Adrenal gland (tissue), 12 donors: ENCODE measurements around the gene ADARB2. TPM values are rescaled to one million over a fixed set of nuclear protein-coding genes. Genes with fewer than 3 reads are reported as not detected.

Experiments
- DNase-seq, 7 donors: peaks; one replicate each; pipeline ENCODE4 v3.0.0-alpha.2; 2019 to 2020
- H3K27ac ChIP-seq, 5 donors: fragments of 200-600 bp; sonication (generic) in 4 of 5; 1 replicate in 3 of 5; 2 replicates in 2 of 5; pipeline versions ENCODE4 v1.5.1 to v1.8.0; 2016 to 2020; ENCODE audit warnings: mild to moderate bottlenecking in 1 of 5
- H3K27me3 ChIP-seq: fragments of 200-600 bp; 2 replicates; pipeline ENCODE4 v1.8.0; 2021
- H3K36me3 ChIP-seq, 2 donors: fragments of 200-600 bp; replicated peaks in 1 of 2; 1 replicate in 1 of 2; 2 replicates in 1 of 2; pipeline versions ENCODE4 v1.5.1 to v1.8.0; 2018 to 2022
- H3K4me1 ChIP-seq, 2 donors: fragments of 200-600 bp; replicated peaks in 1 of 2; 1 replicate in 1 of 2; 2 replicates in 1 of 2; pipeline versions ENCODE4 v1.5.1 to v1.8.0; 2018 to 2021
- H3K4me3 ChIP-seq, 4 donors: fragments of 200-600 bp; sonication (generic) in 3 of 4; one replicate each; pipeline ENCODE4 v1.5.1; 2016 to 2018
- H3K9me3 ChIP-seq, 3 donors: fragments of 200-600 bp; sonication (generic) in 1 of 3; replicated peaks in 1 of 3; 1 replicate in 2 of 3; 2 replicates in 1 of 3; pipeline versions ENCODE4 v1.5.1 to v1.8.0; 2016 to 2021
- POLR2A ChIP-seq, 2 donors: fragments of 450-650 bp; IDR thresholded peaks; one replicate each; pipeline ENCODE4 v1.6.1; 2017; ENCODE audit warnings: antibody characterized with exemption in 2 of 2, mild to moderate bottlenecking in 2 of 2, moderate library complexity in 1 of 2
- WGBS, 4 donors: extraction: QIAGEN DNeasy Blood & Tissue Kit in 2 of 4; methylation state at CpG; one replicate each; pipeline versions ENCODE4 v1.1.5 to v1.1.7; 2013 to 2017; 5-methylcytosine and 5-hydroxymethylcytosine counted together
- intact Hi-C, 2 donors: fragments of 100-400 bp; cut with DNase I; formaldehyde crosslinking; loops; one replicate each; pipeline versions ENCODE4 v1.14.1 to v1.15.0; 2022 to 2023
- polyA plus RNA-seq, 3 donors: library from polyadenylated mRNA; stranded (reverse); fragments of 200-250 nt in 2 of 3; fragments of 350-450 nt in 1 of 3; fragmentation: Illumina TruSeq in 1 of 3; extraction: RNeasy Lipid Tissue Mini Kit (QIAGEN cat#74804) in 1 of 3; gene quantifications; one replicate each; pipeline ENCODE4 v1.2.3, GENCODE V29; 2013 to 2014
- total RNA-seq, 9 donors: library from RNA; depleted of rRNA in 4 of 9; stranded (reverse); fragments of >200 nt in 4 of 9; fragments of 120-200 nt in 1 of 9; fragmentation: NEBNext Ultra II Directional in 1 of 9; extraction: Animal tissue kit (Norgen Biotek cat#: 25700) in 1 of 9; gene quantifications; one replicate each; pipeline versions ENCODE4 v1.1.0 to v1.2.4, GENCODE V29; 2013 to 2023
- TF ChIP-seq, protein P1 (sequence below), 6 experiments: fragments of 450-650 bp in 4 of 6; fragments of 200-600 bp in 2 of 6; sonication (generic) in 1 of 6; IDR thresholded peaks; 1 replicate in 5 of 6; 2 replicates in 1 of 6; pipeline versions ENCODE4 v1.5.1 to v1.8.0; 2016 to 2021; ENCODE audit warnings: antibody characterized with exemption in 6 of 6, mild to moderate bottlenecking in 2 of 6, moderate library complexity in 1 of 6
- donor health status: healthy with polysubstance abuse.
- donor health status: Bipolar disorder and iron deficiency.
- donor health status: DM: yes; HTN: yes; CAD: no.
- donor health status: DM: no; HTN: no; CAD: no.
- donor health status: DM: no; HTN: no; CAD: no.
- donor health status: DM: yes; HTN: yes; CAD: no.

ADARB2 gene
- total and polyA plus RNA-seq, 12 donors = 0.14 to 3.1 (median 0.91) TPM

DNA sequence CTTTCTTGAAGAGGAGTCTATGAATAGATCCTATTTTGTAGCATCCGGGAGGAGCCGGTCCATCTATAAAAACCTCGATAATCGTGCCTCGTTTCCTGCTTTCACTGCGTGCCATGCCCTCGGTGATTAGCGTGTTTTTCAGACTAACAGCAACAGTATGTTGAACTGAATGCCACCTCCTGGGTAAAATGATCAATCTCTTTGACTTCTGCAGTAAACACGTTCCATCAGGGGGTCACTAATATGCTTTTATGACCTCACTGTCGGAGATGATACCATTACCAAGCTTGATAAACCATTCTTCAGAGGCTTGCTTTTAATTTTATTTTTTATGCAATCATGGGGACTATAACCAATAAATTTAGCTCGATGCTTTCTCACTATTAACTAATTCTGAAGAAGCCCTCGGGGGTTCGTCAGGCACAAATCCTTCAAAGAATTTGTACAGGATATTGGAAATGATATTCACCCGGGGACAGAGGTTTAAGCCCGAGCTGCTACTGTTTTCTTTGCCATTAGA is 228.3 kb downstream of the ADARB2 start:
- H3K27me3 ChIP-seq = peaks cover 4% of the 10 kb centered on the region
- H3K36me3 ChIP-seq = no peaks in the 10 kb centered on the region
- no peaks in the 10 kb centered on the region for H3K9me3 ChIP-seq
- DNase-seq = no peak
- H3K4me1 ChIP-seq = no peaks in the 10 kb centered on the region
- no peak for TF ChIP-seq POLR2A (IDR thresholded peaks at IDR 0.05)
- TF ChIP-seq, protein P1, sequence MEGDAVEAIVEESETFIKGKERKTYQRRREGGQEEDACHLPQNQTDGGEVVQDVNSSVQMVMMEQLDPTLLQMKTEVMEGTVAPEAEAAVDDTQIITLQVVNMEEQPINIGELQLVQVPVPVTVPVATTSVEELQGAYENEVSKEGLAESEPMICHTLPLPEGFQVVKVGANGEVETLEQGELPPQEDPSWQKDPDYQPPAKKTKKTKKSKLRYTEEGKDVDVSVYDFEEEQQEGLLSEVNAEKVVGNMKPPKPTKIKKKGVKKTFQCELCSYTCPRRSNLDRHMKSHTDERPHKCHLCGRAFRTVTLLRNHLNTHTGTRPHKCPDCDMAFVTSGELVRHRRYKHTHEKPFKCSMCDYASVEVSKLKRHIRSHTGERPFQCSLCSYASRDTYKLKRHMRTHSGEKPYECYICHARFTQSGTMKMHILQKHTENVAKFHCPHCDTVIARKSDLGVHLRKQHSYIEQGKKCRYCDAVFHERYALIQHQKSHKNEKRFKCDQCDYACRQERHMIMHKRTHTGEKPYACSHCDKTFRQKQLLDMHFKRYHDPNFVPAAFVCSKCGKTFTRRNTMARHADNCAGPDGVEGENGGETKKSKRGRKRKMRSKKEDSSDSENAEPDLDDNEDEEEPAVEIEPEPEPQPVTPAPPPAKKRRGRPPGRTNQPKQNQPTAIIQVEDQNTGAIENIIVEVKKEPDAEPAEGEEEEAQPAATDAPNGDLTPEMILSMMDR (IDR thresholded peaks at IDR 0.05) = no peak
- no peak overlapping the region for H3K4me3 ChIP-seq
- WGBS, 4 donors = 58 to 68% (median 63%) methylated on average over 15 of the region's 15 CpGs
- intact Hi-C loops = no loop called here
- H3K27ac ChIP-seq = no peak overlapping the region

DNA sequence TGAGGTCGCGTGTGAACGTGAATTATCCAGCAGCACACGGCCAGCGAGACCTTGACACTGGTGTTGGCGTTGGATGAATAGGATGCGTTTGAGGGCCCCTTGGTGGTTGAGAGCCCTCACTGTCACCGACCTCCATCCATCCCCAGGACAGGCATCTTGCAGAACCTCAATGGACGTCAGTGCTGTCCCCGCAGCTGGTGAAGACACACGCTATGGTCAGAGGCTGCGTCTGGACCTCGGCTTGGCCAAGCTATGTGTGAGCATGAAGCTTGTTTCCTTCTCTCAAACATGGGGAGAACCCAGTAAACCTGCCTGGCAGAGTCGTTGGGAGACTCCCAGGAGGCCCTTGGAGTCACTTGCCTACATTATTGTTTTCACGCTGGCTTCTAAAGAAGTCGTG is 229.2 kb downstream of the ADARB2 start:
- H3K4me3 ChIP-seq = no peak overlapping the region
- H3K4me1 ChIP-seq = no peaks in the 10 kb centered on the region
- H3K27ac ChIP-seq = no peak overlapping the region
- intact Hi-C loops = no loop called here
- H3K9me3 ChIP-seq = no peaks in the 10 kb centered on the region
- no peaks in the 10 kb centered on the region for H3K36me3 ChIP-seq
- no peak for DNase-seq
- H3K27me3 ChIP-seq = peaks cover 4% of the 10 kb centered on the region
- TF ChIP-seq POLR2A (IDR thresholded peaks at IDR 0.05) = no peak
- TF ChIP-seq, protein P1 (IDR thresholded peaks at IDR 0.05) = no peak
- WGBS, 4 donors = 78 to 81% (median 79%) methylated on average over 14 to 16 of the region's 16 CpGs

DNA sequence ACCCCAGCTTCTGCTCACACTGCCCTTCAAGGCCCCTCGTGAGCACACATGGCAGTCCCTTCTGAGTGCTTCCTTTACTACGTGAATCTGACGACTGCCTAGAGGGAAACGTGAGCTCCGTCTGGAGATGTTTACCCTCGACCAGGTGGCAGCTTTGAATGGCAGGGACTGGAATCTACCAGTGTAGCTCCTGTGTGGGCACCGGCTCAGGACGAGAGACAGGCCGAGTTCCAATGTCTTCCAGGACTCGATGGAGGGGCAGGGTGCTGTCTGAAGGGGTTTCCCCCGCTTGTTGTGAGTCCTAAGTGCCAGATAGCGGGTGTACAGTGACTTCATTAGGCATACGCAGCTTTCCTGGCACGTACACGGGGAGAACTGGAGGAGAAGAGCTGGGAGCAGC is 229.9 kb downstream of the ADARB2 start:
- no peak for DNase-seq
- Histone ChIP-seq H3K36me3 (no peaks in the 10 kb centered on the region), H3K9me3 (no peaks in the 10 kb centered on the region), H3K4me3 (no peak overlapping the region), H3K27ac (no peak overlapping the region), H3K27me3 (peaks cover 4% of the 10 kb centered on the region), H3K4me1 (no peaks in the 10 kb centered on the region)
- TF ChIP-seq POLR2A (IDR thresholded peaks at IDR 0.05) = no peak
- TF ChIP-seq, protein P1 (IDR thresholded peaks at IDR 0.05) = no peak
- intact Hi-C loops = no loop called here
- 73 to 86% (median 79%) methylated on average over 10 to 15 of the region's 15 CpGs for WGBS, 4 donors

DNA sequence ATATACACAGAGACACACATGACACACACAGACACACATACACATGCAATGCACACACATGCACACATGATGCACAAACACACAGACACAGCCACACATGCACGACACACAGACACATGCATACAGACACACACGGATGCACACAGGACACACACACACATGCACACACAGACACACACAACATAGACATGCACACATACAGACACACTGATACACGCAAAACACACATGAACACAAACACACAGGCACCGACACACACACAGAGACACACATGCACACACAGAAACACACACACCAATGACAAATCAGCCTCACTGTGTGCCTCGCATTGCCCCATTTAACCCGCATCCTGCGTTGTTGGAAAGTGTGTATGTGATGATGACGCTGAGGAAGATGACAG is 232.4 kb downstream of the ADARB2 start:
- TF ChIP-seq POLR2A (IDR thresholded peaks at IDR 0.05) = no peak
- TF ChIP-seq, protein P1 (IDR thresholded peaks at IDR 0.05) = no peak
- peaks cover 4% of the 10 kb centered on the region for H3K27me3 ChIP-seq
- no peak overlapping the region for H3K4me3 ChIP-seq
- no peak overlapping the region for H3K27ac ChIP-seq
- H3K4me1 ChIP-seq = no peaks in the 10 kb centered on the region
- no peak for DNase-seq
- H3K36me3 ChIP-seq = no peaks in the 10 kb centered on the region
- intact Hi-C loops = no loop called here
- H3K9me3 ChIP-seq = no peaks in the 10 kb centered on the region
- WGBS, 4 donors = 87 to 93% (median 90%) methylated on average over 6 to 8 of the region's 8 CpGs
